Common myeloid progenitor, CD34-positive (primary cell): ENCODE results near the gene MTARC2.

Experiments
- CTCF ChIA-PET: fragments of 350-600 bp; sonication (Branson Sonifier 250); formaldehyde crosslinking; loops from one replicate; lab custom pipeline; 2021; ENCODE audit warnings: antibody characterized with exemption; lab: Charles Lee
- POLR2A ChIA-PET: fragments of 350-600 bp; sonication (Branson Sonifier 250); formaldehyde crosslinking; loops from one replicate; lab custom pipeline; 2021; ENCODE audit warnings: antibody characterized with exemption; lab: Charles Lee
- DNase-seq, 3 donors: peaks; one replicate each; pipeline versions ENCODE4 v3.0.0 to v3.0.0-alpha.2; 2013
- H3K27ac ChIP-seq, 2 experiments: 1 replicate in 1 of 2; 2 replicates in 1 of 2; pipeline ENCODE4 v1.7.0; 2013; ENCODE audit warnings: inconsistent platforms in 2 of 2, low read length in 2 of 2, mild to moderate bottlenecking in 2 of 2, low read depth in 1 of 2, moderate library complexity in 1 of 2; ENCODE audit not compliant: severe bottlenecking in 2 of 2, insufficient read depth in 1 of 2, poor library complexity in 1 of 2
- H3K27me3 ChIP-seq, 5 experiments: replicated peaks in 2 of 5; 1 replicate in 3 of 5; 2 replicates in 2 of 5; pipeline versions ENCODE4 v1.6.1 to v1.7.0; 2013; ENCODE audit warnings: low read length in 4 of 5, mild to moderate bottlenecking in 2 of 5, moderate library complexity in 2 of 5, inconsistent platforms in 1 of 5; ENCODE audit not compliant: insufficient read depth in 5 of 5, control insufficient read depth in 4 of 5
- H3K36me3 ChIP-seq, 4 experiments: 1 replicate in 2 of 4; 2 replicates in 2 of 4; pipeline versions ENCODE4 v1.6.1 to v1.7.0; 2013; ENCODE audit warnings: low read length in 3 of 4, control low read depth in 1 of 4, mild to moderate bottlenecking in 1 of 4; ENCODE audit not compliant: control insufficient read depth in 4 of 4, insufficient read depth in 4 of 4
- H3K4me1 ChIP-seq, 4 experiments: 1 replicate in 3 of 4; 2 replicates in 1 of 4; pipeline versions ENCODE4 v1.6.1 to v1.7.1; 2013; ENCODE audit warnings: low read length in 3 of 4, mild to moderate bottlenecking in 3 of 4, control low read depth in 1 of 4, inconsistent platforms in 1 of 4, moderate library complexity in 1 of 4; ENCODE audit not compliant: control insufficient read depth in 4 of 4, insufficient read depth in 4 of 4; ENCODE audit errors: control extremely low read depth in 1 of 4
- H3K4me3 ChIP-seq, 7 experiments: 1 replicate in 4 of 7; 2 replicates in 3 of 7; pipeline versions ENCODE4 v1.5.1 to v1.7.0; 2013; ENCODE audit warnings: mild to moderate bottlenecking in 7 of 7, low read length in 6 of 7, moderate library complexity in 6 of 7, inconsistent platforms in 2 of 7, low read depth in 2 of 7, control low read depth in 1 of 7; ENCODE audit not compliant: insufficient read depth in 4 of 7, control insufficient read depth in 1 of 7; ENCODE audit errors: extremely low read depth in 1 of 7
- H3K9me3 ChIP-seq, 5 experiments: 1 replicate in 4 of 5; 2 replicates in 1 of 5; pipeline versions ENCODE4 v1.6.1 to v1.7.1; 2013; ENCODE audit warnings: low read length in 4 of 5, mild to moderate bottlenecking in 2 of 5, inconsistent platforms in 1 of 5, low read depth in 1 of 5, moderate library complexity in 1 of 5; ENCODE audit not compliant: control insufficient read depth in 4 of 5, insufficient read depth in 2 of 5; ENCODE audit errors: control extremely low read depth in 1 of 5
- WGBS: methylation state at CpG from one replicate; pipeline ENCODE4 v1.1.5; 2013; ENCODE audit not compliant: insufficient coverage; 5-methylcytosine and 5-hydroxymethylcytosine counted together

Gene MTARC2

DNA sequence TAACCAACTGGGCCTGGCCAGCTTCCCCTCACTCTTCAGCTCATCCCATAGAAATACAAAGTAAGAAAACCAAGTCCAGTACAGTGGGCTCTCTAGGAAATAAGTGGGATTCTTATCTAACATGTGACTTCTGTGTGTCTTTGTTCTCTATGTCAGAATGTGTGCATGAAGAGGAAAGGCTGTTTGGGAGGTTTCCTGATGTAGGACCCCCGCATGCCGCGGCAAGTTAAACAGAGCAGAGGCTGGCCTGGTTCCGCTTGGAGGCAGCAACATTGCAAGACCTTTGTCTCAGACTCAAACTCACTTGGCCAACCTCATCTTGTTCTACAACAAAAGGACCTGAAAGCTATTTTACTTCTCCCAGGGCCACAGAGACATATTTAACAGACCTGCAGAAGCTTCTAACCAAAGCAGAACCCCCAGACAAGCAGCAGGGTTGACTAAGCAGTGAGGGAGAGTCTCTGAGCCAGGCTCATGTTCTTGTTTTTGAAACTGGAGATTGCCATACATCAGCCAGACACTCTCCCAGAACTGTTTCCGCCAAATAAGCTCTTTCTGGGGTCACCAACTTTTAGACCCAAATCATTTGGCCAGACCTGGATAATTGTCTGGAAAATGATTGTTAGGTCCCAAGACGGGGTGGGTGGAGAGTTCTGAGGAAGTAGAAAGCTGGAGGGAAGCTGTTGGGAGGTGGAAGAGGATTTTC is 6.2 kb downstream of the MTARC2 start:
- H3K36me3 ChIP-seq: no peaks in the 10 kb centered on the region
- H3K4me3 ChIP-seq: no peak overlapping the region
- H3K4me1 ChIP-seq: peaks cover 0 to 25% (median 3%) of the 10 kb centered on the region in 4 experiments
- no peak for DNase-seq
- no peak overlapping the region for H3K27ac ChIP-seq
- H3K9me3 ChIP-seq: no peaks in the 10 kb centered on the region
- POLR2A ChIA-PET: no interaction called here
- peaks cover 0 to 13% (median 3%) of the 10 kb centered on the region in 5 experiments for H3K27me3 ChIP-seq
- CTCF ChIA-PET: interaction anchor here (1.2 to 5.7 kb wide), 2 partner anchors 20 to 21 kb away, joined by 3 to 35 read pairs; no protein-coding TSS in a partner anchor
- WGBS: 94% methylated on average over 5 of the region's 6 CpGs

DNA sequence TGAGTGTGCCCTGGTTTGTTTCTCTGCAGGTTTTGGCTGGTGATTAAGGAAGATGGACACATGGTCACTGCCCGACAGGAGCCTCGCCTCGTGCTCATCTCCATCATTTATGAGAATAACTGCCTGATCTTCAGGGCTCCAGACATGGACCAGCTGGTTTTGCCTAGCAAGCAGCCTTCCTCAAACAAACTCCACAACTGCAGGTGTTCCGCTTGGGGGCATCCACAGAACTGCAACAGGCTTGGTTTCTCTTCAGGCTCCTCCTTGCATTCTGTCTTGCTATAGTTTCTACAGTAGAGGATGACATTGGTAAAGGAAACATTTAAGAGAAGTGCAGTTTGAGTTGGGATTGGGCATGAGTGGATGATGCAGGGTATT is 6.8 kb downstream of the MTARC2 start:
- H3K4me1 ChIP-seq: peaks cover 0 to 25% (median 3%) of the 10 kb centered on the region in 4 experiments
- no peak overlapping the region for H3K27ac ChIP-seq
- WGBS: 100% methylated on average over 3 of the region's 4 CpGs
- CTCF ChIA-PET: interaction anchor here (1.2 to 5.7 kb wide), 2 partner anchors 20 to 22 kb away, joined by 3 to 35 read pairs; no protein-coding TSS in a partner anchor
- DNase-seq: no peak
- H3K27me3 ChIP-seq: peaks cover 0 to 8% (median 0%) of the 10 kb centered on the region in 5 experiments
- no peaks in the 10 kb centered on the region for H3K36me3 ChIP-seq
- no peak overlapping the region for H3K4me3 ChIP-seq
- POLR2A ChIA-PET: no interaction called here
- no peaks in the 10 kb centered on the region for H3K9me3 ChIP-seq

DNA sequence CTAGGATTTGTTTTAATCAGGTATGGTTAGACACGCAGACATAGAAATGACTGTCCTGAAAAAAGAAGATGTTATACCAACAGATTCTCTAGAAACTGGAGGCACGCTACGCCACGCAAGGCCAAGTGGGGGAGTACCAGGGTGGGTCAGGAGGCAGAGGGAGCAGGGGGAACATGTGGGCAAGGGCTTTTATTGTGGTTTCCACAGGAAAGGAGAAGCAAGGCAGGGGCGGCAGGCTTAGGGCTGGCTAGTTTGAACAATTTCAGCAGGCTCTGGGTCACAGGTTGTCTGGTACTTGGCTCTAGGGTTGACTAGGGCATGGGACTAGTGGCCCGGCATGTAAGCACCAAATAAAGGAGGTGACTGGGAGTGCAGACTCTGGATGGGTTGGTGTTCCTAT is 7.2 kb downstream of the MTARC2 start:
- Histone ChIP-seq H3K4me1 (peaks cover 0 to 25% (median 3%) of the 10 kb centered on the region in 4 experiments), H3K27me3 (peaks cover 0 to 5% (median 0%) of the 10 kb centered on the region in 5 experiments), H3K4me3 (no peak overlapping the region), H3K27ac (no peak overlapping the region), H3K9me3 (no peaks in the 10 kb centered on the region), H3K36me3 (no peaks in the 10 kb centered on the region)
- peak in 2 of 3 donors; percentile 52 to 55 for DNase-seq
- ChIA-PET POLR2A (no interaction called here), CTCF (interaction anchor here (1.2 to 5.7 kb wide), 2 partner anchors 19 to 22 kb away, joined by 3 to 35 read pairs; no protein-coding TSS in a partner anchor)
- WGBS: 50% methylated on average over 2 of the region's 6 CpGs

DNA sequence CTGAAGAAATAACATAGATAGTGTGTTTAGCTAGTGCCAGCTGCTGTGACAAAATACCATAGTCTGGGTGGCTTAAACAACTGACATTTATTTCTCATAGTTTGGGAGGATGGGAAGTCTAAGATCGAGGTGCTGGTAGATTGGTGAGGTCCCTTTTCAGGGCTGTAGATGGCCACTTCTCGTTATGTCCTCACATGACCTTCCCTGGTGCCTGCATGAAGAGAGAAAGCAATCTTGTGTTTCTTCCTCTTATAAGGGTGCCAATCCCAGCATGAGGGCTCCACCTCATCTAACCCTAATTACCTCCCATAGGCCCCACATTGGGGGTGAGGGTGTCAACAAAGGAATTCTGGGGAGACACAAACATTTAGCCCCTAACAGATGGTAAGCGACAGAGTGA is 9.3 kb downstream of the MTARC2 start:
- H3K9me3 ChIP-seq: no peaks in the 10 kb centered on the region
- H3K27ac ChIP-seq: no peak overlapping the region
- peaks cover 0 to 25% (median 3%) of the 10 kb centered on the region in 4 experiments for H3K4me1 ChIP-seq
- CTCF ChIA-PET: interaction anchor here (0.9 to 5.7 kb wide), 3 partner anchors 8 to 31 kb away, joined by 3 to 35 read pairs (median 3); no protein-coding TSS in a partner anchor
- H3K4me3 ChIP-seq: no peak overlapping the region
- H3K27me3 ChIP-seq: peaks cover 0 to 2% (median 0%) of the 10 kb centered on the region in 5 experiments
- POLR2A ChIA-PET: no interaction called here
- whole genome bisulfite sequencing: no CpG with 5 or more reads among the region's 3 CpGs
- H3K36me3 ChIP-seq: no peaks in the 10 kb centered on the region
- DNase-seq: no peak

DNA sequence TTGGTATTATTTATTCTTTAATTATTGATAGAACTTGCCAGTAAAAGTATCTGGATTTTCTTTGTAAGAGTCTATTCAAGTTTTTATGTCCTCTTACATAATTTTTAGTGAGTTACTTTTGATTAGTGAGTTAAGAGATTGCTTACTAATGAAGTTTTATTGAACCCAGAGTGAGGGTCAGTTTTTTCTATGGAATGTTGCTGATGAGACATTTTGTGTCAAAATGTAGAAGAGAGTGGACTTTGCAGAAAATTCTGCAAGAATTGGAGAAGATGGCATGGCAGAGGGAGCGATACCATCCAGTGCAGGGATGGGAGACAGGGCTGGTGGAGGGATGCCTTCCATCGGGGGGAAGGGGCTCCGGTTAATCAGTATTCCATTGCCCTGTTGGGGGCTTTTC is 11.0 kb downstream of the MTARC2 start:
- Histone ChIP-seq H3K4me1 (peaks cover 0 to 21% (median 3%) of the 10 kb centered on the region in 4 experiments), H3K4me3 (no peak overlapping the region), H3K36me3 (no peaks in the 10 kb centered on the region), H3K27ac (no peak overlapping the region), H3K9me3 (no peaks in the 10 kb centered on the region), H3K27me3 (no peaks in the 10 kb centered on the region)
- DNase-seq: no peak
- ChIA-PET CTCF (no interaction called here), POLR2A (no interaction called here)
- 100% methylated on average over 3 of the region's 3 CpGs for WGBS

DNA sequence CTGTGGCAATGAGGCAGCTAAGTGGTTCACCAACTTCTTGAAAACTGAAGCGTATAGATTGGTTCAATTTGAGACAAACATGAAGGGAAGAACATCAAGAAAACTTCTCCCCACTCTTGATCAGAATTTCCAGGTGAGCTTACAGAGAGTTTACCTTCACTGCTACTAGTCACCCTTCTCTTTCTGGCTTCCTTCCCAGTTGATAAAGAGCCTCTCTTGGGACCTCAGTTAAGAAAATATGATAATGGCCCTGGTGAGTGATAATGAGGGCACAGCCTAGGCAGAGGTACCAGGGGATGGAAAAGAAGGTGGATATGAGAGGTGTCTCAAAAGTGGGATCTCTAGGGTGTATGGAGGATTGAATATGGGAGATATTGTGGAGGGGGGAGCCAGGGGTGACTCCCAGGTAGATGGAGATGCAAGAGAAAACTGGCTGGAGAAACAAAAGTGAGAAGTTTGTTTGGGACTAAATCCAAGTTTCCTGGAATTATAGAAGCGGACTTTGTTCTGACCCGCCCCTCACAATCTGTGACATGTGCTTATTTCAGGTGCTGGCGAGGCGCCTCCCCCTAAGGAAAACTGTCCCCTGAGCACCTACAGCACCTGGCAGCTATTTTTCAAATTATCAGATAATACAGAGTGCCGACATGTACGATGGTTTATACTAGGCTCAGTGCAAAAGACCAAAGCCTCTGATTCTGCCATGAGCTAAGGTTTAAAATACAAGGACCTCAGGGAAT is 13.7 kb downstream of the MTARC2 start:
- Histone ChIP-seq H3K4me1 (no peaks in the 10 kb centered on the region), H3K36me3 (no peaks in the 10 kb centered on the region), H3K4me3 (no peak overlapping the region), H3K27ac (no peak overlapping the region), H3K9me3 (no peaks in the 10 kb centered on the region), H3K27me3 (no peaks in the 10 kb centered on the region)
- ChIA-PET POLR2A (no interaction called here), CTCF (interaction anchor here (0.7 to 3.2 kb wide), 5 partner anchors 11 to 77 kb away, joined by 3 to 7 read pairs (median 3); no protein-coding TSS in a partner anchor)
- 100% methylated on average over 4 of the region's 7 CpGs for WGBS
- DNase-seq: no peak
